ENCODE results near the gene STARD13. TPM values are rescaled to one million over a fixed set of nuclear protein-coding genes. Genes with fewer than 3 reads are reported as not detected.
A peak's percentile ranks its signal among the peaks of the same experiment; 100 is the strongest.

Gene STARD13
- total RNA-seq, 6 experiments from 2014 or later, result 7.0 to 16.1 (median 9.8) TPM

DNA sequence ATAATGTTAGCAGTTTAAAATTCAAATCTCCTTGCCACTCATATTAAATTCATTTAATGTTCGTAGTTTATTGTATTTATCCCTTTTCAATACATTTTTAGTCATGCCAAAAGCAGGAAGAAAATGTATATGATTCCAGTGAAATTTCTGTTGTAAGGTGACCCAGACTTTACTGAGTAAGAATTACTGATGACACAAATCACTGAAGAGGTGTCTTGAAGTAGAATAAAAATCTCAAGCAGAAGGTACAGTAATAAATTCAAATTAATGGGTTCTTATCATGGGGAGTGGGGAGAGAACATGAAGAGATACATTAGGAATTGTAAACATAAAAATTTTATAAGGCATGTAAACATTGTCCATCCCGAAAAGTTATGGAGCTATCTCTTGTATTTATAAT lies 19.9 kb downstream of the STARD13 start:
- H3K4me1 ChIP-seq, result peaks cover 0 to 54% (median 9%) of the 10 kb centered on the region in 4 donors
- ATAC-seq, result no peak
- H3K27ac ChIP-seq, result no peak overlapping the region

DNA sequence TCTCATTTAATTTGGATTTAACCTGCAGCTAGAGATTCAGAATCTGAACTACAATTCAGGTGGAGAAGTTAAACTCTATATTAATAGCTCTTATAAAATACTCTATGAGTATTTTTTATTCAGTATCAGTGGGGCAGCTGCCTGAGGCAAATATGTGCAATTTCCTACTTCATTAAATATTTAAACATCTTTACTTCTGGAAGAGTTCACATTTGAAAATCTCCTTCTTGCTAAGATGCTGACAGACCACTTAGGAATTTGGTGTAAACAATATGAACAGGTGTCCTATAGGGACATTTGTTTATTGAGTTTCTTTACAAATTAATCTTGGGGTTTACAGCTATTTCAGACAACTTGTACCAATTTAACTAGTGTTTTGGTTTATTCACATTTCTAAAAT lies 20.4 kb downstream of the STARD13 start:
- intact Hi-C loops (cut with DNase I), result no loop called here
- no peak for DNase-seq
- no peak for TF ChIP-seq POLR2A (IDR thresholded peaks at IDR 0.05)
- TF ChIP-seq, protein P1, sequence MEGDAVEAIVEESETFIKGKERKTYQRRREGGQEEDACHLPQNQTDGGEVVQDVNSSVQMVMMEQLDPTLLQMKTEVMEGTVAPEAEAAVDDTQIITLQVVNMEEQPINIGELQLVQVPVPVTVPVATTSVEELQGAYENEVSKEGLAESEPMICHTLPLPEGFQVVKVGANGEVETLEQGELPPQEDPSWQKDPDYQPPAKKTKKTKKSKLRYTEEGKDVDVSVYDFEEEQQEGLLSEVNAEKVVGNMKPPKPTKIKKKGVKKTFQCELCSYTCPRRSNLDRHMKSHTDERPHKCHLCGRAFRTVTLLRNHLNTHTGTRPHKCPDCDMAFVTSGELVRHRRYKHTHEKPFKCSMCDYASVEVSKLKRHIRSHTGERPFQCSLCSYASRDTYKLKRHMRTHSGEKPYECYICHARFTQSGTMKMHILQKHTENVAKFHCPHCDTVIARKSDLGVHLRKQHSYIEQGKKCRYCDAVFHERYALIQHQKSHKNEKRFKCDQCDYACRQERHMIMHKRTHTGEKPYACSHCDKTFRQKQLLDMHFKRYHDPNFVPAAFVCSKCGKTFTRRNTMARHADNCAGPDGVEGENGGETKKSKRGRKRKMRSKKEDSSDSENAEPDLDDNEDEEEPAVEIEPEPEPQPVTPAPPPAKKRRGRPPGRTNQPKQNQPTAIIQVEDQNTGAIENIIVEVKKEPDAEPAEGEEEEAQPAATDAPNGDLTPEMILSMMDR (IDR thresholded peaks at IDR 0.05), result no peak
- ATAC-seq, result no peak
- Histone ChIP-seq H3K27ac (peak overlapping the region in 1 of 3 donors; percentile 31), H3K4me3 (no peak overlapping the region), H3K9me3 (no peaks in the 10 kb centered on the region), H3K27me3 (no peaks in the 10 kb centered on the region), H3K4me1 (peaks cover 0 to 53% (median 10%) of the 10 kb centered on the region in 4 donors), H3K36me3 (no peaks in the 10 kb centered on the region)

More for the DNA sequence above, 19.9 kb downstream of the STARD13 start:
- Histone ChIP-seq H3K36me3 (no peaks in the 10 kb centered on the region), H3K4me3 (no peak overlapping the region), H3K9me3 (no peaks in the 10 kb centered on the region), H3K27me3 (no peaks in the 10 kb centered on the region)
- no peak for DNase-seq
- intact Hi-C loops (cut with DNase I), result no loop called here
- TF ChIP-seq, protein P1 (IDR thresholded peaks at IDR 0.05), result no peak
- TF ChIP-seq POLR2A (IDR thresholded peaks at IDR 0.05), result no peak
- WGBS (ENCODE audit: insufficient coverage, low coverage, low lambda C conversion rate, missing lambda C conversion rate), result 96% methylated on average over 2 of the region's 2 CpGs

- H3K9me3 ChIP-seq, result no peaks in the 10 kb centered on the region
- no peaks in the 10 kb centered on the region for H3K36me3 ChIP-seq
- H3K27me3 ChIP-seq, result no peaks in the 10 kb centered on the region
- 60% methylated on average over 2 of the region's 4 CpGs for WGBS (ENCODE audit: insufficient coverage, low coverage, low lambda C conversion rate, missing lambda C conversion rate)
- DNase-seq (no peak), ATAC-seq (peak; percentile 33 to 56 (median 44))
- H3K4me1 ChIP-seq, result peaks cover 0 to 58% (median 13%) of the 10 kb centered on the region in 4 donors
- H3K27ac ChIP-seq, result peak overlapping the region in 1 of 3 donors; percentile 31
- intact Hi-C loops (cut with DNase I), result no loop called here
- TF ChIP-seq, protein P1 (IDR thresholded peaks at IDR 0.05), result no peak
- TF ChIP-seq POLR2A (IDR thresholded peaks at IDR 0.05), result no peak
- H3K4me3 ChIP-seq, result no peak overlapping the region
Measured at GRCh38 chr13:33264620-33264978, 21.0 kb downstream of the STARD13 start.

- H3K36me3 ChIP-seq, result no peaks in the 10 kb centered on the region
- intact Hi-C loops (cut with DNase I), result no loop called here
- H3K9me3 ChIP-seq, result no peaks in the 10 kb centered on the region
- DNase-seq (no peak), ATAC-seq (peak; percentile 11 to 63 (median 40))
- peak overlapping the region in 1 of 3 donors; percentile 31 for H3K27ac ChIP-seq
- 63% methylated on average over 2 of the region's 5 CpGs for WGBS (ENCODE audit: insufficient coverage, low coverage, low lambda C conversion rate, missing lambda C conversion rate)
- no peak overlapping the region for H3K4me3 ChIP-seq
- H3K4me1 ChIP-seq, result peaks cover 0 to 63% (median 15%) of the 10 kb centered on the region in 4 donors
- TF ChIP-seq, protein P1 (IDR thresholded peaks at IDR 0.05), result no peak
- no peak for TF ChIP-seq POLR2A (IDR thresholded peaks at IDR 0.05)
- H3K27me3 ChIP-seq, result no peaks in the 10 kb centered on the region
Measured at GRCh38 chr13:33263976-33264619, 21.5 kb downstream of the STARD13 start.

All from right lobe of liver (tissue), 6 donors.